ENCODE data around the gene RNF43. TPM values are rescaled to one million over a fixed set of nuclear protein-coding genes. Genes with fewer than 3 reads are reported as not detected.
"Not testable (repeated sequence)": the region's sequence is repeated elsewhere in the genome, so short reads cannot be mapped to it uniquely, and the experiment has no call there.

RNF43 gene
- polyA plus RNA-seq, 1 donor from 2014 or later: not detected

DNA sequence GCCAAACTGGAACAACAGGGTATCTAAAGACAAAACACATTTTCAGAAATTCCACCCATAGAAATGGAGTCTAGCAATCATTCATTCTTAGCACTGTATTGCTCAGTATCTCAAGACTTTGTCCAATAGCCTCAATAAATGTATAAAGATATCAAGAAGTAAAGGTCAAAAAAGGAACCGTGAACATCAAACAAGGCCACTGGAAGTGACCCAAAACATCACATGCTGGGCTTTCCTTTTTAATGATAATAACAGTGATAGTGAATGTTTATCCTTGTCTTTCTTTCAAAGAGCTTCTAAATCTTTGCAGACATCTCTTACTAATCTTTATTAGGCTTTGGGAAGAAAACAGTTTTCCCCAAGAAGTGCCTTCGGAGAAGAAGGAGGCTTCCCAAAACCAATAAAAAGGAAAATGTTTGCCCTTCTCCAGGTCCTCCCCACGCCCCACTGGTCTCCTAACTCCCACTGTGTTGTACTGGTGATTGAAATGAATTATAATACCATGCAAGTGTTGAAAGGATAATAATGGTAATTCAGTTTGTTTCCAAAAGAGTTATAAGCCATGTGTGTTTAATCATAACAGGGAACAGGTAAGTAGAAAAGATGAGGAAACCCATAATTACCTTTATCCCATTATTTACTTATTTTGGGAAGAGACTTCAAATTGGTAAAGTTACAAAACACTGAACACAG lies 18.6 kb downstream of the RNF43 start:
- no peak overlapping the region for H3K4me2 ChIP-seq (ENCODE audit: low read length)
- no peaks in the 10 kb centered on the region for H3K27me3 ChIP-seq (ENCODE audit: insufficient read depth, low read depth, low read length)

DNA sequence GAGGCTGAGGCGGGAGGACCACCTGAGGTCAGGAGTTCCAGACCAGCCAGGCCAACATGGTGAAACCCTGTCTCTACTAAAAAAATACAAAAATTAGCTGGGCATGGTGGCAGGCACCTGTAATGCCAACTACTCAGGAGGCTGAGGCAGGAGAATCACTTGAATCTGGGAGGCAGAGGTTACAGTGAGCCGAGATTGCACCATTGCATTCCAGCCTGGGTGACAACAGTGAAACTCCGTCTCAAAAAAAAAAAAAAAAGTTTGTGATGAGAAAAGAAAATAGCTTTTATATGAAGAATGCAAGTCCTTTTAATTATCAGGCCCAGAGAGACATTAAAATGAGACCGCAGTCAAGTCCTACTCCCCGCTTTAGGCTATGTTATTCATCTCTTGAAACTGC lies 19.9 kb downstream of the RNF43 start:
- not testable (repeated sequence) for H3F3A ChIP-seq (ENCODE audit: insufficient read depth, low read length, poor library complexity, severe bottlenecking); H2AFZ ChIP-seq (ENCODE audit: low read depth, low read length); H3K9ac ChIP-seq (ENCODE audit: low read length); H4K20me1 ChIP-seq (ENCODE audit: insufficient read depth); H3K27ac ChIP-seq (ENCODE audit: low read length); H3K79me2 ChIP-seq (replicated peaks; ENCODE audit: insufficient read depth, low read length); H3K4me2 ChIP-seq (ENCODE audit: low read length); H3K27me3 ChIP-seq (ENCODE audit: insufficient read depth, low read depth, low read length); H3K9me2 ChIP-seq (ENCODE audit: insufficient read depth, low read length); H3K36me3 ChIP-seq (ENCODE audit: insufficient read depth, low read length); H3K9me3 ChIP-seq (ENCODE audit: low read length); H3K4me3 ChIP-seq (ENCODE audit: low read length)

More for the DNA sequence above, 18.6 kb downstream of the RNF43 start:
- Histone ChIP-seq H4K20me1 (ENCODE audit: insufficient read depth) (no peaks in the 10 kb centered on the region), H3K4me3 (ENCODE audit: low read length) (no peak overlapping the region), H3K9me3 (ENCODE audit: low read length) (no peaks in the 10 kb centered on the region), H3K9ac (ENCODE audit: low read length) (no peak overlapping the region), H2AFZ (ENCODE audit: low read depth, low read length) (no peak overlapping the region), H3K27ac (ENCODE audit: low read length) (no peak overlapping the region), H3K79me2 (replicated peaks; ENCODE audit: insufficient read depth, low read length) (no peaks in the 10 kb centered on the region), H3K36me3 (ENCODE audit: insufficient read depth, low read length) (no peaks in the 10 kb centered on the region), H3F3A (ENCODE audit: insufficient read depth, low read length, poor library complexity, severe bottlenecking) (no peaks in the 10 kb centered on the region), H3K9me2 (ENCODE audit: insufficient read depth, low read length) (no peaks in the 10 kb centered on the region)
- TF ChIP-seq TAF1 (IDR thresholded peaks at IDR 0.05; ENCODE audit: low read depth) (no peak), EP300 (conservative IDR thresholded peaks at IDR 0.05; ENCODE audit: poor library complexity, severe bottlenecking) (no peak), RAD21 (conservative IDR thresholded peaks at IDR 0.05) (no peak), POLR2AphosphoS5 (IDR thresholded peaks at IDR 0.05) (no peak), SMC3 (conservative IDR thresholded peaks at IDR 0.05; ENCODE audit: poor library complexity) (no peak), EZH2 (IDR thresholded peaks at IDR 0.05; ENCODE audit: borderline replicate concordance, insufficient read depth, low read length, poor library complexity, severe bottlenecking) (no peak), MXI1 (conservative IDR thresholded peaks at IDR 0.05; ENCODE audit: poor library complexity, severe bottlenecking) (no peak)
- TF ChIP-seq, protein P1, sequence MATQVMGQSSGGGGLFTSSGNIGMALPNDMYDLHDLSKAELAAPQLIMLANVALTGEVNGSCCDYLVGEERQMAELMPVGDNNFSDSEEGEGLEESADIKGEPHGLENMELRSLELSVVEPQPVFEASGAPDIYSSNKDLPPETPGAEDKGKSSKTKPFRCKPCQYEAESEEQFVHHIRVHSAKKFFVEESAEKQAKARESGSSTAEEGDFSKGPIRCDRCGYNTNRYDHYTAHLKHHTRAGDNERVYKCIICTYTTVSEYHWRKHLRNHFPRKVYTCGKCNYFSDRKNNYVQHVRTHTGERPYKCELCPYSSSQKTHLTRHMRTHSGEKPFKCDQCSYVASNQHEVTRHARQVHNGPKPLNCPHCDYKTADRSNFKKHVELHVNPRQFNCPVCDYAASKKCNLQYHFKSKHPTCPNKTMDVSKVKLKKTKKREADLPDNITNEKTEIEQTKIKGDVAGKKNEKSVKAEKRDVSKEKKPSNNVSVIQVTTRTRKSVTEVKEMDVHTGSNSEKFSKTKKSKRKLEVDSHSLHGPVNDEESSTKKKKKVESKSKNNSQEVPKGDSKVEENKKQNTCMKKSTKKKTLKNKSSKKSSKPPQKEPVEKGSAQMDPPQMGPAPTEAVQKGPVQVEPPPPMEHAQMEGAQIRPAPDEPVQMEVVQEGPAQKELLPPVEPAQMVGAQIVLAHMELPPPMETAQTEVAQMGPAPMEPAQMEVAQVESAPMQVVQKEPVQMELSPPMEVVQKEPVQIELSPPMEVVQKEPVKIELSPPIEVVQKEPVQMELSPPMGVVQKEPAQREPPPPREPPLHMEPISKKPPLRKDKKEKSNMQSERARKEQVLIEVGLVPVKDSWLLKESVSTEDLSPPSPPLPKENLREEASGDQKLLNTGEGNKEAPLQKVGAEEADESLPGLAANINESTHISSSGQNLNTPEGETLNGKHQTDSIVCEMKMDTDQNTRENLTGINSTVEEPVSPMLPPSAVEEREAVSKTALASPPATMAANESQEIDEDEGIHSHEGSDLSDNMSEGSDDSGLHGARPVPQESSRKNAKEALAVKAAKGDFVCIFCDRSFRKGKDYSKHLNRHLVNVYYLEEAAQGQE (IDR thresholded peaks at IDR 0.05; ENCODE audit: borderline replicate concordance): no peak
- TF ChIP-seq, protein P2, sequence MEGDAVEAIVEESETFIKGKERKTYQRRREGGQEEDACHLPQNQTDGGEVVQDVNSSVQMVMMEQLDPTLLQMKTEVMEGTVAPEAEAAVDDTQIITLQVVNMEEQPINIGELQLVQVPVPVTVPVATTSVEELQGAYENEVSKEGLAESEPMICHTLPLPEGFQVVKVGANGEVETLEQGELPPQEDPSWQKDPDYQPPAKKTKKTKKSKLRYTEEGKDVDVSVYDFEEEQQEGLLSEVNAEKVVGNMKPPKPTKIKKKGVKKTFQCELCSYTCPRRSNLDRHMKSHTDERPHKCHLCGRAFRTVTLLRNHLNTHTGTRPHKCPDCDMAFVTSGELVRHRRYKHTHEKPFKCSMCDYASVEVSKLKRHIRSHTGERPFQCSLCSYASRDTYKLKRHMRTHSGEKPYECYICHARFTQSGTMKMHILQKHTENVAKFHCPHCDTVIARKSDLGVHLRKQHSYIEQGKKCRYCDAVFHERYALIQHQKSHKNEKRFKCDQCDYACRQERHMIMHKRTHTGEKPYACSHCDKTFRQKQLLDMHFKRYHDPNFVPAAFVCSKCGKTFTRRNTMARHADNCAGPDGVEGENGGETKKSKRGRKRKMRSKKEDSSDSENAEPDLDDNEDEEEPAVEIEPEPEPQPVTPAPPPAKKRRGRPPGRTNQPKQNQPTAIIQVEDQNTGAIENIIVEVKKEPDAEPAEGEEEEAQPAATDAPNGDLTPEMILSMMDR (IDR thresholded peaks at IDR 0.05; ENCODE audit: poor library complexity, severe bottlenecking): no peak

All from neural cell (in vitro differentiated cells).